SK-N-SH (cell line): ENCODE data around the gene TMPRSS11B. TPM values are rescaled to one million over a fixed set of nuclear protein-coding genes. Genes with fewer than 3 reads are reported as not detected.
A peak's percentile ranks its signal among the peaks of the same experiment; 100 is the strongest.

Experiments used
- CTCF ChIA-PET: fragments of 300-600, 350-600 bp; formaldehyde crosslinking; extraction: SDS; loops from one replicate; lab custom pipeline; 2021; lab: Yijun Ruan, JAX
- POLR2A ChIA-PET: fragments of 350-600 bp; sonication (Branson Sonifier 250); formaldehyde crosslinking; extraction: SDS; loops from one replicate; lab custom pipeline; 2020; ENCODE audit warnings: antibody characterized with exemption, inconsistent platforms; lab: Yijun Ruan, JAX
- DNase-seq: peaks from one replicate; pipeline ENCODE4 v3.0.0; 2012
- H2AFZ ChIP-seq: fragments of 200-600 bp; sonication (generic); 2 replicates; pipeline ENCODE4 v1.8.1; 2016; ENCODE audit warnings: antibody characterized with exemption, mild to moderate bottlenecking, low read depth
- H3F3A ChIP-seq: fragments of 200-600 bp; sonication (generic); replicated peaks from 2 replicates; pipeline ENCODE3; 2016; ENCODE audit warnings: antibody characterized with exemption, mild to moderate bottlenecking; ENCODE audit not compliant: insufficient read depth
- H3K27ac ChIP-seq, 2 experiments: fragments of 200-500 bp in 1 of 2; fragments of 200-600 bp in 1 of 2; sonication (Bioruptor generic) in 1 of 2; sonication (generic), shearing (Covaris generic) in 1 of 2; 2 replicates each; pipeline versions ENCODE4 v1.5.1 to v1.6.1; 2014 to 2016; ENCODE audit warnings: low read depth in 2 of 2, inconsistent platforms in 1 of 2, low read length in 1 of 2, mild to moderate bottlenecking in 1 of 2, mixed read lengths in 1 of 2
- H3K27me3 ChIP-seq: fragments of 200-600 bp; sonication (generic), shearing (Covaris generic); 2 replicates; pipeline ENCODE4 v1.6.1; 2016; ENCODE audit warnings: mixed run types; ENCODE audit not compliant: insufficient read depth
- H3K36me3 ChIP-seq, 2 experiments: fragments of 200-500 bp in 1 of 2; fragments of 200-600 bp in 1 of 2; sonication (Bioruptor generic) in 1 of 2; sonication (generic) in 1 of 2; replicated peaks in 1 of 2; 2 replicates each; pipeline versions ENCODE3 to v1.5.1; 2014 to 2016; ENCODE audit warnings: low read length in 1 of 2, mild to moderate bottlenecking in 1 of 2; ENCODE audit not compliant: insufficient read depth in 2 of 2, control insufficient read depth in 1 of 2
- H3K4me1 ChIP-seq, 2 experiments: fragments of 200-500 bp in 1 of 2; fragments of 200-600 bp in 1 of 2; sonication (Bioruptor generic) in 1 of 2; sonication (generic), shearing (Covaris generic) in 1 of 2; 2 replicates each; pipeline versions ENCODE4 v1.5.1 to v1.6.1; 2014 to 2016; ENCODE audit warnings: low read depth in 1 of 2, low read length in 1 of 2, mixed run types in 1 of 2; ENCODE audit not compliant: insufficient read depth in 2 of 2, control insufficient read depth in 1 of 2
- H3K4me2 ChIP-seq: fragments of 200-600 bp; sonication (generic), shearing (Covaris generic); 2 replicates; pipeline ENCODE4 v1.6.1; 2017; ENCODE audit warnings: mixed run types
- H3K4me3 ChIP-seq, 2 experiments: fragments of 200-500 bp in 1 of 2; fragments of 200-600 bp in 1 of 2; sonication (Bioruptor generic) in 1 of 2; sonication (generic), shearing (Covaris generic) in 1 of 2; 2 replicates each; pipeline versions ENCODE4 v1.5.1 to v1.8.1; 2014 to 2016; ENCODE audit warnings: low read depth in 2 of 2, inconsistent platforms in 1 of 2, low read length in 1 of 2, mild to moderate bottlenecking in 1 of 2, mixed read lengths in 1 of 2, moderate library complexity in 1 of 2
- H3K79me2 ChIP-seq: fragments of 200-600 bp; sonication (generic); 2 replicates; pipeline ENCODE4 v1.8.1; 2017; ENCODE audit warnings: mild to moderate bottlenecking; ENCODE audit not compliant: insufficient read depth
- H3K9ac ChIP-seq: fragments of 200-600 bp; sonication (generic); 2 replicates; pipeline ENCODE4 v1.6.1; 2017; ENCODE audit warnings: mixed run types
- H3K9me2 ChIP-seq: fragments of 200-600 bp; sonication (generic); 2 replicates; pipeline ENCODE4 v1.6.1; 2017; ENCODE audit warnings: mixed run types
- H3K9me3 ChIP-seq: fragments of 200-600 bp; sonication (generic); 2 replicates; pipeline ENCODE4 v1.6.1; 2017; ENCODE audit warnings: mixed run types, mild to moderate bottlenecking, moderate library complexity
- H4K20me1 ChIP-seq: fragments of 200-600 bp; sonication (generic); 2 replicates; pipeline ENCODE4 v1.6.1; 2017; ENCODE audit warnings: mild to moderate bottlenecking, mixed run types; ENCODE audit not compliant: insufficient read depth
- CHD2 ChIP-seq: fragments of 150-350 bp; IDR thresholded peaks from 2 replicates; pipeline ENCODE4 v1.6.1; 2018; ENCODE audit warnings: low read length; ENCODE audit not compliant: partially characterized antibody
- ELF1 ChIP-seq: IDR thresholded peaks from 2 replicates; pipeline ENCODE4 v1.4.0; 2012
- EZH2phosphoT487 ChIP-seq: fragments of 200-600 bp; sonication (generic); IDR thresholded peaks from 2 replicates; pipeline ENCODE4 v1.6.1; 2017; ENCODE audit warnings: low read depth, mixed run types, mild to moderate bottlenecking, antibody characterized with exemption, moderate library complexity, borderline replicate concordance
- JUND ChIP-seq: IDR thresholded peaks from 2 replicates; pipeline ENCODE4 v1.4.0; 2012
- NFIC ChIP-seq: IDR thresholded peaks from 2 replicates; pipeline ENCODE4 v1.4.0; 2012; ENCODE audit warnings: borderline replicate concordance
- RFX5 ChIP-seq: IDR thresholded peaks from 2 replicates; pipeline ENCODE4 v1.6.1; 2012; ENCODE audit warnings: mild to moderate bottlenecking, improper control_type of control experiment, low read length
- RXRA ChIP-seq: IDR thresholded peaks from 2 replicates; pipeline ENCODE4 v1.4.0; 2012; ENCODE audit warnings: low read depth, mild to moderate bottlenecking, borderline replicate concordance
- TAF1 ChIP-seq: IDR thresholded peaks from 2 replicates; pipeline ENCODE4 v1.6.1; 2012; ENCODE audit warnings: low read depth, mild to moderate bottlenecking, low read length, moderate library complexity, borderline replicate concordance
- TCF12 ChIP-seq: IDR thresholded peaks from 2 replicates; pipeline ENCODE4 v1.4.0; 2012
- TEAD4 ChIP-seq: IDR thresholded peaks from 2 replicates; pipeline ENCODE4 v1.4.0; 2012; ENCODE audit warnings: mild to moderate bottlenecking, borderline replicate concordance; ENCODE audit not compliant: insufficient read depth
- YY1 ChIP-seq: IDR thresholded peaks from 2 replicates; pipeline ENCODE4 v1.4.0; 2012; ENCODE audit warnings: low read depth, mild to moderate bottlenecking
- WGBS: methylation state at CpG from one replicate; pipeline ENCODE4 v1.1.6; 2017; ENCODE audit warnings: low lambda C conversion rate; 5-methylcytosine and 5-hydroxymethylcytosine counted together
- polyA plus RNA-seq, 3 experiments: library from polyadenylated mRNA; depleted of rRNA; stranded (reverse); fragments of >200 nt; gene quantifications; 2 replicates each; pipeline ENCODE4 v1.2.3, GENCODE V29; 2012
- TF ChIP-seq, protein P1 (sequence below): fragments of 150-350 bp; IDR thresholded peaks from 2 replicates; pipeline ENCODE4 v1.6.1; 2017; ENCODE audit warnings: antibody characterized with exemption, low read length, low read depth, borderline replicate concordance
- TF ChIP-seq, protein P2 (sequence below): IDR thresholded peaks from 2 replicates; pipeline ENCODE4 v1.4.0; 2012; ENCODE audit warnings: low read depth, borderline replicate concordance
- TF ChIP-seq, protein P3 (sequence below): fragments of 150-350 bp; IDR thresholded peaks from 2 replicates; pipeline ENCODE4 v1.6.1; 2016; ENCODE audit warnings: mild to moderate bottlenecking, low read depth, low read length
- TF ChIP-seq, protein P4 (sequence below): fragments of 200-600 bp; sonication (generic); IDR thresholded peaks from 2 replicates; pipeline ENCODE4 v1.6.1; 2017; ENCODE audit warnings: antibody characterized with exemption, mild to moderate bottlenecking, moderate library complexity
- TF ChIP-seq, protein P5 (sequence below): IDR thresholded peaks from 2 replicates; pipeline ENCODE4 v1.6.1; 2012; ENCODE audit warnings: mild to moderate bottlenecking, low read depth, low read length, moderate library complexity

Gene TMPRSS11B
- polyA plus RNA-seq, 1 of the 3 experiments (the other 2 are of a cell fraction) = not detected

DNA sequence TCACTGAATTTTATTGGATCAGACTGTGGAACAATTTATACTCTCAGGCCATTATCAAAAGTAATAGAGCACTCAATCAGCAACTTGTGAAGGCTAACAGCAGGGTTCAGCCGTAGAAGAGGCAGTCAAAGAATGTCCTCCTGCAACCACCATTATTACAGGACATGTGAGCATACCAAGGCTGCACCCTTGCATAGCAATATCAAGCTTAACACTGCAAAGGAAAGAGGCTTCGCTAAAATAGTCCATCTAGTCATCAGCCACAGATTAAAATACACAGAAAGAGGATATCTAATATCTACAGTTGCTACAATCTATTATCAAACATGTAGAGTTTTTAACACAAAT lies 42.9 kb upstream of the TMPRSS11B start:
- Histone ChIP-seq H3F3A (no peaks in the 10 kb centered on the region), H4K20me1 (no peaks in the 10 kb centered on the region), H3K27me3 (no peaks in the 10 kb centered on the region; the same call in 1 of the 2 replicates), H2AFZ (no peak overlapping the region), H3K4me2 (peak overlapping the region; percentile 50), H3K4me3 (peak overlapping the region in 1 of 2 experiments; percentile 47; a peak in 1 of 4 replicates), H3K9me3 (no peaks in the 10 kb centered on the region), H3K79me2 (no peaks in the 10 kb centered on the region), H3K27ac (no peak overlapping the region), H3K36me3 (no peaks in the 10 kb centered on the region), H3K4me1 (no peaks in the 10 kb centered on the region), H3K9ac (no peak overlapping the region), H3K9me2 (no peaks in the 10 kb centered on the region)
- ChIA-PET CTCF (interaction anchor here (1.4 kb wide), 1 partner anchor 16 kb away, joined by 4 read pairs; no protein-coding TSS in a partner anchor), POLR2A (no interaction called here)
- no peak for TF ChIP-seq TAF1
- no peak for DNase-seq
- WGBS = 17% methylated on average over 2 of the region's 2 CpGs

DNA sequence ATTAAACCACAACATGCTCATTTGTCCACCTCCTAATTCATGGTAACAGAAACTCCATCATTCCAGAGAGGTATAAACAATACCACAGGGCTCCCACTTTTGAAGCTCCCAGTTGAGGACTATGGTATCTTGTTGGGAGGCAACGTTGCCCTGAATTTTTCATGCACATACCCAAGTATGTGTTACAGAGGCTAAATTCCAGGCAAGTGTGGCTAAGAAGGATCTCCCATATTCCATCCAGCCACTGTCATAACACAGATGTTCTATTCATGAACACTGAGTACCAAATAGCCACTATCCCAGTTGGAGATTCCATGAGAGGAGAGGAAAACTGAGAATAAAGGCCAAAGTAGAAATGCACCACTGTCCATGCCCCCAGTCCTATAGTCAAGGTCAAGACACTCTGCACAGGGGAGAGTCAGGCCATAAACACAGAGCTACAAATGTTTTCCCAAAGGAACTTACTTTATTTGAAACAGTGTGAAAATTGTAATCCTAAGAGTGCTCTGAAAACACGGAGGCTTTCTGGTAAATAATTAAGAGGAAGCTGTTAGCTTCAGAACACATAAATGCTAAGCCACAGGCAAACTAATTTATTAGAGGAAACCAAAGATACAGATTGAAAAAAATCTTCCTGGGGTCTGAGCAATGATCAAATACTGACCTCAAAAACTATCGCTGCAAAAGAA lies 42.4 kb upstream of the TMPRSS11B start:
- Histone ChIP-seq H3K4me3 (no peak overlapping the region), H3K4me1 (no peaks in the 10 kb centered on the region), H4K20me1 (no peaks in the 10 kb centered on the region), H3F3A (no peaks in the 10 kb centered on the region), H3K27ac (no peak overlapping the region), H2AFZ (no peak overlapping the region), H3K27me3 (no peaks in the 10 kb centered on the region; the same call in 1 of the 2 replicates), H3K9ac (no peak overlapping the region), H3K9me2 (no peaks in the 10 kb centered on the region), H3K9me3 (no peaks in the 10 kb centered on the region), H3K4me2 (peak overlapping the region; percentile 50; the same call in 1 of the 2 replicates), H3K36me3 (no peaks in the 10 kb centered on the region), H3K79me2 (no peaks in the 10 kb centered on the region)
- DNase-seq = no peak
- 5% methylated on average over 3 of the region's 3 CpGs for WGBS
- CTCF ChIA-PET = interaction anchor here (1.4 kb wide), 1 partner anchor 16 kb away, joined by 4 read pairs; no protein-coding TSS in a partner anchor
- POLR2A ChIA-PET = no interaction called here
- TF ChIP-seq, protein P1, sequence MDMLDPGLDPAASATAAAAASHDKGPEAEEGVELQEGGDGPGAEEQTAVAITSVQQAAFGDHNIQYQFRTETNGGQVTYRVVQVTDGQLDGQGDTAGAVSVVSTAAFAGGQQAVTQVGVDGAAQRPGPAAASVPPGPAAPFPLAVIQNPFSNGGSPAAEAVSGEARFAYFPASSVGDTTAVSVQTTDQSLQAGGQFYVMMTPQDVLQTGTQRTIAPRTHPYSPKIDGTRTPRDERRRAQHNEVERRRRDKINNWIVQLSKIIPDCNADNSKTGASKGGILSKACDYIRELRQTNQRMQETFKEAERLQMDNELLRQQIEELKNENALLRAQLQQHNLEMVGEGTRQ = no peak
- no peak for TF ChIP-seq EZH2phosphoT487
- TF ChIP-seq, protein P2, sequence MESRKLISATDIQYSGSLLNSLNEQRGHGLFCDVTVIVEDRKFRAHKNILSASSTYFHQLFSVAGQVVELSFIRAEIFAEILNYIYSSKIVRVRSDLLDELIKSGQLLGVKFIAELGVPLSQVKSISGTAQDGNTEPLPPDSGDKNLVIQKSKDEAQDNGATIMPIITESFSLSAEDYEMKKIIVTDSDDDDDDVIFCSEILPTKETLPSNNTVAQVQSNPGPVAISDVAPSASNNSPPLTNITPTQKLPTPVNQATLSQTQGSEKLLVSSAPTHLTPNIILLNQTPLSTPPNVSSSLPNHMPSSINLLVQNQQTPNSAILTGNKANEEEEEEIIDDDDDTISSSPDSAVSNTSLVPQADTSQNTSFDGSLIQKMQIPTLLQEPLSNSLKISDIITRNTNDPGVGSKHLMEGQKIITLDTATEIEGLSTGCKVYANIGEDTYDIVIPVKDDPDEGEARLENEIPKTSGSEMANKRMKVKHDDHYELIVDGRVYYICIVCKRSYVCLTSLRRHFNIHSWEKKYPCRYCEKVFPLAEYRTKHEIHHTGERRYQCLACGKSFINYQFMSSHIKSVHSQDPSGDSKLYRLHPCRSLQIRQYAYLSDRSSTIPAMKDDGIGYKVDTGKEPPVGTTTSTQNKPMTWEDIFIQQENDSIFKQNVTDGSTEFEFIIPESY = no peak
- TF ChIP-seq, protein P3, sequence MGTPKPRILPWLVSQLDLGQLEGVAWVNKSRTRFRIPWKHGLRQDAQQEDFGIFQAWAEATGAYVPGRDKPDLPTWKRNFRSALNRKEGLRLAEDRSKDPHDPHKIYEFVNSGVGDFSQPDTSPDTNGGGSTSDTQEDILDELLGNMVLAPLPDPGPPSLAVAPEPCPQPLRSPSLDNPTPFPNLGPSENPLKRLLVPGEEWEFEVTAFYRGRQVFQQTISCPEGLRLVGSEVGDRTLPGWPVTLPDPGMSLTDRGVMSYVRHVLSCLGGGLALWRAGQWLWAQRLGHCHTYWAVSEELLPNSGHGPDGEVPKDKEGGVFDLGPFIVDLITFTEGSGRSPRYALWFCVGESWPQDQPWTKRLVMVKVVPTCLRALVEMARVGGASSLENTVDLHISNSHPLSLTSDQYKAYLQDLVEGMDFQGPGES = no peak
- no peak for TF ChIP-seq TCF12
- TF ChIP-seq YY1 = no peak
- TF ChIP-seq ELF1 = no peak
- no peak for TF ChIP-seq JUND
- TF ChIP-seq CHD2 = no peak
- TF ChIP-seq TEAD4 = no peak
- TF ChIP-seq, protein P4, sequence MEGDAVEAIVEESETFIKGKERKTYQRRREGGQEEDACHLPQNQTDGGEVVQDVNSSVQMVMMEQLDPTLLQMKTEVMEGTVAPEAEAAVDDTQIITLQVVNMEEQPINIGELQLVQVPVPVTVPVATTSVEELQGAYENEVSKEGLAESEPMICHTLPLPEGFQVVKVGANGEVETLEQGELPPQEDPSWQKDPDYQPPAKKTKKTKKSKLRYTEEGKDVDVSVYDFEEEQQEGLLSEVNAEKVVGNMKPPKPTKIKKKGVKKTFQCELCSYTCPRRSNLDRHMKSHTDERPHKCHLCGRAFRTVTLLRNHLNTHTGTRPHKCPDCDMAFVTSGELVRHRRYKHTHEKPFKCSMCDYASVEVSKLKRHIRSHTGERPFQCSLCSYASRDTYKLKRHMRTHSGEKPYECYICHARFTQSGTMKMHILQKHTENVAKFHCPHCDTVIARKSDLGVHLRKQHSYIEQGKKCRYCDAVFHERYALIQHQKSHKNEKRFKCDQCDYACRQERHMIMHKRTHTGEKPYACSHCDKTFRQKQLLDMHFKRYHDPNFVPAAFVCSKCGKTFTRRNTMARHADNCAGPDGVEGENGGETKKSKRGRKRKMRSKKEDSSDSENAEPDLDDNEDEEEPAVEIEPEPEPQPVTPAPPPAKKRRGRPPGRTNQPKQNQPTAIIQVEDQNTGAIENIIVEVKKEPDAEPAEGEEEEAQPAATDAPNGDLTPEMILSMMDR = no peak
- TF ChIP-seq TAF1 = no peak
- TF ChIP-seq, protein P5, sequence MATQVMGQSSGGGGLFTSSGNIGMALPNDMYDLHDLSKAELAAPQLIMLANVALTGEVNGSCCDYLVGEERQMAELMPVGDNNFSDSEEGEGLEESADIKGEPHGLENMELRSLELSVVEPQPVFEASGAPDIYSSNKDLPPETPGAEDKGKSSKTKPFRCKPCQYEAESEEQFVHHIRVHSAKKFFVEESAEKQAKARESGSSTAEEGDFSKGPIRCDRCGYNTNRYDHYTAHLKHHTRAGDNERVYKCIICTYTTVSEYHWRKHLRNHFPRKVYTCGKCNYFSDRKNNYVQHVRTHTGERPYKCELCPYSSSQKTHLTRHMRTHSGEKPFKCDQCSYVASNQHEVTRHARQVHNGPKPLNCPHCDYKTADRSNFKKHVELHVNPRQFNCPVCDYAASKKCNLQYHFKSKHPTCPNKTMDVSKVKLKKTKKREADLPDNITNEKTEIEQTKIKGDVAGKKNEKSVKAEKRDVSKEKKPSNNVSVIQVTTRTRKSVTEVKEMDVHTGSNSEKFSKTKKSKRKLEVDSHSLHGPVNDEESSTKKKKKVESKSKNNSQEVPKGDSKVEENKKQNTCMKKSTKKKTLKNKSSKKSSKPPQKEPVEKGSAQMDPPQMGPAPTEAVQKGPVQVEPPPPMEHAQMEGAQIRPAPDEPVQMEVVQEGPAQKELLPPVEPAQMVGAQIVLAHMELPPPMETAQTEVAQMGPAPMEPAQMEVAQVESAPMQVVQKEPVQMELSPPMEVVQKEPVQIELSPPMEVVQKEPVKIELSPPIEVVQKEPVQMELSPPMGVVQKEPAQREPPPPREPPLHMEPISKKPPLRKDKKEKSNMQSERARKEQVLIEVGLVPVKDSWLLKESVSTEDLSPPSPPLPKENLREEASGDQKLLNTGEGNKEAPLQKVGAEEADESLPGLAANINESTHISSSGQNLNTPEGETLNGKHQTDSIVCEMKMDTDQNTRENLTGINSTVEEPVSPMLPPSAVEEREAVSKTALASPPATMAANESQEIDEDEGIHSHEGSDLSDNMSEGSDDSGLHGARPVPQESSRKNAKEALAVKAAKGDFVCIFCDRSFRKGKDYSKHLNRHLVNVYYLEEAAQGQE = no peak
- no peak for TF ChIP-seq RFX5
- no peak for TF ChIP-seq RXRA
- TF ChIP-seq NFIC = no peak
